ENCODE data around the gene BAG3.

The BAG3 gene

DNA sequence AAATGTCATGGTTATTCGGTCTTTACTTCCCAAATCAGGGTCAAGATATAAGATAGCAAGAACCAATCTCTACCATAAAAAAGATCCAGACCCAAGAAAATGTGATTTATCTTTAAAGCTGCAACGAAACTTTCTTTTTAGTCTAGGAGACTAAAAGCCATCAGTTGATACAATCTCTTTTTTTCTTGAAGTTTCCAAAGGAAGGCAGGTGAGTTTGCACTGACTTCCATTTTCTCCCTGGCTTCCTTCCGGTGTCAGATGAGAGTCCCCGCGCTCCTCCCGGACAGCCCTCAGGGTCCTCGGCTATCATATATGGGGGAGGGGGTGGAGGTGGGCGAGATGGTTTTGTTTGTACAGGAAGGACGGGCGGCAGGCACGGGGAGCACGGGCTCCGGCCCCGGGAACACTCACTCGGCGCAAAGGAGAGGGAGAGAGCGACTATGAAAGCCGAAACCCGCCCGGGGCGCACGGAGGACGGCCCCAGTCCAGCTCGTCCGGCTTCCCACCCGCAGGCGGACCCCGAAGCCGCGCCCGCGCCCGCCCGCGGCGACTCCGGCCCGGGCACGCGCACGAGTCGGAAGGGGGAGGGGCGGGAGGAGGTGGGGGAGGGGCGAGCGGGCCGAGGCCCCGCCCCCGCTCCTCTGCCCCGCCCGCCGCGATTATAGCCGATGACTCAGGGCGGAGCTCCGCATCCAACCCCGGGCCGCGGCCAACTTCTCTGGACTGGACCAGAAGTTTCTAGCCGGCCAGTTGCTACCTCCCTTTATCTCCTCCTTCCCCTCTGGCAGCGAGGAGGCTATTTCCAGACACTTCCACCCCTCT, at the start of gene BAG3:
TSS of gene BAG3 (plus strand) at position 689 of the 822 bp plus-strand sequence. CDS start 296 bp downstream, outside the sequence.
- Histone ChIP-seq H3K27me3 (ENCODE audit: insufficient read depth, low read depth) (no peaks in the 10 kb centered on the region), H3K36me3 (ENCODE audit: insufficient read depth) (no peaks in the 10 kb centered on the region), H3K4me3 (IDR thresholded peaks at IDR 0.05; ENCODE audit: insufficient read depth, low read depth, low read length) (no peak within 1 kb of the TSS), H3K79me2 (ENCODE audit: insufficient read depth, low read depth) (peaks cover 37% of the 10 kb centered on the region), H2AFZ (ENCODE audit: low read depth) (peak within 1 kb of the TSS; percentile 77), H3K27ac (peak within 1 kb of the TSS; percentile 71), H4K20me1 (ENCODE audit: insufficient read depth) (0 out of 2 replicates have a peak, but pooled peaks cover 3% of the 10 kb centered on the region), H3K4me1 (ENCODE audit: low read depth, poor library complexity, severe bottlenecking) (peaks cover 26% of the 10 kb centered on the region), H3K9ac (peak within 1 kb of the TSS; percentile 87), H3K4me2 (peak within 1 kb of the TSS; percentile 75)
- no peak for TF ChIP-seq CTCF (conservative IDR thresholded peaks at IDR 0.05; ENCODE audit: low read depth, low read length)

GRCh38 chr10:119602241-119603095, 48.7 kb upstream of the BAG3 start:
- Histone ChIP-seq H3K36me3 (ENCODE audit: insufficient read depth) (no peaks in the 10 kb centered on the region), H2AFZ (ENCODE audit: low read depth) (no peak overlapping the region), H3K27me3 (ENCODE audit: insufficient read depth, low read depth) (no peaks in the 10 kb centered on the region), H3K4me2 (no peak overlapping the region), H4K20me1 (ENCODE audit: insufficient read depth) (no peaks in the 10 kb centered on the region), H3K79me2 (ENCODE audit: insufficient read depth, low read depth) (0 out of 2 replicates have a peak, but pooled peaks cover 6% of the 10 kb centered on the region), H3K4me1 (ENCODE audit: low read depth, poor library complexity, severe bottlenecking) (peaks cover 4% of the 10 kb centered on the region), H3K9ac (no peak overlapping the region), H3K27ac (no peak overlapping the region), H3K4me3 (IDR thresholded peaks at IDR 0.05; ENCODE audit: insufficient read depth, low read depth, low read length) (no peak overlapping the region)
- TF ChIP-seq CTCF (conservative IDR thresholded peaks at IDR 0.05; ENCODE audit: low read depth, low read length), result peak; percentile 44

DNA sequence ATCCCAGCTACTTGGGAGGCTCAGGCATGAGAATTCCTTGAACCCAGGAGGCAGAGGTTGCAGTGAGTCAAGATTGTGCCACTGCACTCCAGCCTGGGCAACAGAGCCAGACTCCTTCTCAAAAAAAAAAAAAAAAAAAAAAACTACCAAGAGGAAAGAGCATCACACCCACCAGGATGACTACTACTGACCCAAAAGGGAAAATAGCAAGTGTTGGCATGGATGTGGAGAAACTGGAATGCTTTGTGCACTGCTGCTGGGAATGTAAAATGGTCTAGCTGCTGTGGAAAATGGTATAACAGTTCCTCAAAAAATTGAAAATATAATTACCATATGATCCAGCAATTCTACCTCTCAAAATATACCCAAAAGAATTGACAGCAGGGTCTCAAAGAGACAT, 46.7 kb upstream of the BAG3 start:
- Histone ChIP-seq H3K4me1 (ENCODE audit: low read depth, poor library complexity, severe bottlenecking) (no peaks in the 10 kb centered on the region), H4K20me1 (ENCODE audit: insufficient read depth) (no peaks in the 10 kb centered on the region), H3K79me2 (ENCODE audit: insufficient read depth, low read depth) (no peaks in the 10 kb centered on the region), H3K9ac (no peak overlapping the region), H3K36me3 (ENCODE audit: insufficient read depth) (no peaks in the 10 kb centered on the region), H3K4me3 (IDR thresholded peaks at IDR 0.05; ENCODE audit: insufficient read depth, low read depth, low read length) (no peak overlapping the region), H3K27me3 (ENCODE audit: insufficient read depth, low read depth) (no peaks in the 10 kb centered on the region), H2AFZ (ENCODE audit: low read depth) (no peak overlapping the region), H3K4me2 (no peak overlapping the region), H3K27ac (no peak overlapping the region)
- TF ChIP-seq CTCF (conservative IDR thresholded peaks at IDR 0.05; ENCODE audit: low read depth, low read length), result no peak

GRCh38 chr10:119608316-119609155, 42.6 kb upstream of the BAG3 start:
- H3K27ac ChIP-seq, result no peak overlapping the region
- no peaks in the 10 kb centered on the region for H3K36me3 ChIP-seq (ENCODE audit: insufficient read depth)
- H4K20me1 ChIP-seq (ENCODE audit: insufficient read depth), result no peaks in the 10 kb centered on the region
- no peak overlapping the region for H2AFZ ChIP-seq (ENCODE audit: low read depth)
- H3K4me3 ChIP-seq (IDR thresholded peaks at IDR 0.05; ENCODE audit: insufficient read depth, low read depth, low read length), result no peak overlapping the region
- H3K9ac ChIP-seq, result no peak overlapping the region
- no peaks in the 10 kb centered on the region for H3K4me1 ChIP-seq (ENCODE audit: low read depth, poor library complexity, severe bottlenecking)
- no peak for TF ChIP-seq CTCF (conservative IDR thresholded peaks at IDR 0.05; ENCODE audit: low read depth, low read length)
- no peaks in the 10 kb centered on the region for H3K79me2 ChIP-seq (ENCODE audit: insufficient read depth, low read depth)
- H3K27me3 ChIP-seq (ENCODE audit: insufficient read depth, low read depth), result no peaks in the 10 kb centered on the region
- H3K4me2 ChIP-seq, result no peak overlapping the region
